ENCODE data around the gene ARMC2. TPM values are rescaled to one million over a fixed set of nuclear protein-coding genes. Genes with fewer than 3 reads are reported as not detected.

The ARMC2 gene
- total and polyA plus RNA-seq, 2 of the 8 experiments (the other 6 are each of a cell fraction or from before 2014, with no cell fraction given): 1.6 to 4.4 TPM

GRCh38 chr6:108836061-108836460 lies 12.2 kb upstream of the ARMC2 start (continued):
- TF ChIP-seq SP1 (IDR thresholded peaks at IDR 0.05; ENCODE audit: low read depth, low read length): no peak
- TF ChIP-seq EGR1 (IDR thresholded peaks at IDR 0.05; ENCODE audit: borderline replicate concordance, low read depth, low read length): no peak
- no peak for TF ChIP-seq CBX8 (IDR thresholded peaks at IDR 0.05; ENCODE audit: borderline replicate concordance, low read depth, low read length)
- no peak for TF ChIP-seq ASH2L (IDR thresholded peaks at IDR 0.05; ENCODE audit: low read length)
- no peak for TF ChIP-seq CHD7 (IDR thresholded peaks at IDR 0.05; ENCODE audit: insufficient replicate concordance, low read length)
- no peak for TF ChIP-seq PHF8 (conservative IDR thresholded peaks at IDR 0.05; ENCODE audit: low read depth, low read length)
- no peak for TF ChIP-seq MAX (IDR thresholded peaks at IDR 0.05)
- no peak for TF ChIP-seq MAFK (IDR thresholded peaks at IDR 0.05; ENCODE audit: low read depth, low read length)
- TF ChIP-seq SUZ12 (IDR thresholded peaks at IDR 0.05; ENCODE audit: low read length): no peak
- TF ChIP-seq SP4 (IDR thresholded peaks at IDR 0.05; ENCODE audit: low read length): no peak

All from H1 (cell line).